NCI-H1694 treated with DMSO at 0.1 percent for 48 hours (cell line): ENCODE data around the gene PEAK3.
A peak's percentile ranks its signal among the peaks of the same experiment; 100 is the strongest.
"Not testable (repeated sequence)": the region's sequence is repeated elsewhere in the genome, so short reads cannot be mapped to it uniquely, and the experiment has no call there.

Experiments
- DNase-seq: peaks from one replicate; lab custom pipeline; 2025; lab: John Stamatoyannopoulos, UW

Gene PEAK3

DNA sequence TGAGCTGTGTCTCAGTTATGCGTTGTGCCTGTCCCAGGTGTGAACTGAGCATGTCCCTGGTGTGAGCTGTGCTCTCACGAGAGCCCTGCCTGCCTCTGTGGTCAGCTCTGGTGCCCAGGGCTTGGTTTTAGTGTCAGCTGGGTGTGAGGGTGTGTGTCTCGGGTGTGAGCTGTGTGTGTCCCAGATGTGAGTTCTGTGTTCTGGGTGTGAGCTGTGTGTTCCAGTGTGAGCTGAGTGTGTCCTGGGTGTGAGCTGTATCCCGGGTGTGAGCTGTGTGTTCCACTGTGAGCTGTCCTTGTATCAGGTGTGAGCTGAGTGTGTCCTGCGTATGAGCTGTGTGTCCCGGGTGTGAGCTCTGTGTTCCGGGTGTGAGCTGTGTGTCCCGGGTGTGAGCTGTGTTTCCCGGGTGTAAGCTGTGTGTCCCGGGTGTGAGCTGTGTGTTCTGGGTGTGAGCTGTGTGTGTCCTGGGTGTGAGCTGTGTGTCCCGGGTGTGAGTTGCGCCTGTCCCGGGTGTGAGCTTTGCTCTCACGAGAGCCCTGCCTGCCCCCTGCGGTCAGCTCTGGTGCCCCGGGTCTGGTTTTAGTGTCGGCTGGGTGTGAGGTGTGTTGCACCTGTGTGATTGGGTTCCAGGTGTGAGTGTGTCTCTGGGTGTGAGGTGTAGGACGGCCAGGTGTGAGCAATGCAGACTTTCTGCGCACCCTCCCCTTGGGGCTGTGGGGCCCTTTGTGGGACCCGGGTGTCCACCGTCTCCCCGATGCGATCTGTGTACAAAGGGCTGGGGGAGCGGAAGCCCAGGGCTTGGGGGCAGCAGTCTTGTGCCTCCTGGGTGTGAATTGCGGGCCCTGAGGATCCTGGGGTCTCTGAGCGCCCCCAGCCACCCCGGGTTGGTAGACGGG lies 7.1 kb upstream of the PEAK3 start:
- no peak for DNase-seq

- DNase-seq: peak; percentile 81
Measured at GRCh38 chr19:2288338-2288817, 6.4 kb upstream of the PEAK3 start.

- no peak for DNase-seq
Measured at GRCh38 chr19:2287585-2288337, 5.8 kb upstream of the PEAK3 start.

DNA sequence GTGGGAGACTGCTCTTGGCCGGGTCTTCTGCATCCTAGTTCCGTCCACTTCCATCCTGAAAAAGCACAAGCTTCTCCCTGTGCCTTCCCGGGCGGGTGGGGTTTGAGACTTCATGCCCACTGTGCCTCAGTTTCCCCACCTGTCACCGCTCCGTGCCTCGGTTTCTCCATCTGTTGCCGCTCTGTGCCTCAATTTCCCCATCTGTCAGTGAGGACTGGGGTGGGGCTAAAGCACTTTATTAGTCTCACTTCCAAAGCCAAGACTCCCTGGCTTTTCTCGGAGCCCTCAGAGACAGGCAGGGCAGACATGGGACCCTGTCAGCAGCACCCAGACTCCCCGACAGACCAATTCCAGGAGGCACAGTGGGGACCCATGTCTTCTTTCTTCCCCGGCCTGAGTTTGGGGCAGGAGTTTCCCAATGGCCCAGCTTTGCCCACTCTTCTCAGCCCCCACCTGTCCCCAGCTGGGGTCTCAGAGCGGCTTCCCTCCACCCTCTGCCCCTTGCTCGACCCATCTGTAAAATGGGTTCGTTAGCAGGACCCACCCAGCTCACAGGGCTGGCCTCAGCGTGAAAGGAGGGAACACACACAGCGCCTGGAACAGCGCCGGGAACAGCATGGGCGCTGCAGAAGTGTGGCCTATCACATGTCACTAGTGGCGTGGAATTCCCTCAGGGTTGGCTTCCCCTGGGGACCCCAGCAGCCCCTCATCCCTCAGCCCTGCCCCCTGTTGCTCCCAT lies 4.6 kb upstream of the PEAK3 start:
- no peak for DNase-seq

DNA sequence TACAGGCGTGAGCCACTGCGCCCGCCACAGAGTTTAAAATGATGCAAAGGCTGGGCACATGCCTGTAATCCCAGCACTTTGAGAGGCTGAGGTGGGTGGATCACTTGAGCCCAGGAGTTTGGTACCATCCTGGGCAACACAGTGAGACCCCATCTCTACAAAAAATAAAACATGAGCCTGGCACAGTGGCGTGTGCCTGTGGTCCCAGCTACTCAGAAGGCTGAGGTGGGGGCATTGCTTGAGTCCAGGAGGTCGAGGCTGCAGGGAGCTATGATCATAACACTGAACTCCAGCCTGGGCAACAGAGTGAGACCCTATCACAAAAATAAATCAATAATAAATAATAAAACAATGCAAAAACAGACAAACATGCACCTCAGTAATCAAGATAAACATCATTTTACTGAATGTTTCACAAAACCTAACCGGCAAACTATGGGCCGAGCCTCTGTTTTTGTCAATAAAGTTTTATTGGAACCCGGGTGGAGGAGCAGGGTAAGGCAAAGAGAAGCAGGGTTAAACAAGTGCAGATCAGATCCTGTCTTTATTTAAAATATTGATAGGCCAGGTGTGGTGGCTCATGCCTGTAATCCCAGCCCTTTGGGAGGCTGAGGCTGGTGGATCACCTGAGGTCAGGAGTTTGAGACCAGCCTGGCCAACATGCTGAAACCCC lies 2.0 kb upstream of the PEAK3 start:
- no peak for DNase-seq

- DNase-seq: no peak
Measured at GRCh38 chr19:2282862-2283237, 875 bp upstream of the PEAK3 start.

GRCh38 chr19:2281265-2282061 lies 512 bp downstream of the PEAK3 start:
- DNase-seq: not testable (repeated sequence)

- DNase-seq: no peak
Measured at GRCh38 chr19:2280633-2281264, 1.2 kb downstream of the PEAK3 start.

DNA sequence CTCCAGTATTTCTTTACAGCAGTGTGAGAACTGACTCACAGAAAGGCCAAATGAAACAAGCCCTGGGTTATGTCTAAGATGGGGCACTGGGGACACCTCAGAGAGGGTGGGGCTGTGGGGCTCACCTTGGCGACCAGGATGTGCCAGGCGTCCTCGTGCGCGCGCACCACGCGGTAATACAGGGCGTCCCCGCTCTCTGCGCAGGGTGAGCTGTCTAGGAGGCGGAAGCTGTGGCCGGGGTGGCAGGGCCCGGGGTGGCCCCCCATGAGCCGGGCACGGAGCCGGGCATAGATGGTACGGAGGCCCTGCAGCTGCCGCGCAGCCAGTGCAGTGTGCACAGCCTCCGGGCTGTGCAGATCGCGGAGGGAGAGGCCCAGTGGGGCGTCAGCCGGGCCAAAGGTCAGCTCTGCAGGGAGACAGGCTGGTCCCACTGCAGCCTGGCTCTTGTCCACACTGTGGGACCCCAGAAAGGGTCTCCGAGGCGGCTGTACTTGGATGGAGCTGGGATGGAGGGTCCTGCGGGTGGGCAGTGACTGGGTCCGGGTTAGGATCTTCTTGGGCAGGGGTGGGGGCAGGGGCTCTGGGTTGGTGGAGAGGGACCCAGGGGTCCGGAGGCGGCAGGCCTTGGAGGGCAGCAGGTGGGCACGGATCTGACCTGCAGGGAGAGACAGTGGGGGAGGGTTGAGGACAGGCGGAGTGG lies 3.4 kb downstream of the PEAK3 start:
- DNase-seq: no peak

- DNase-seq: no peak
Measured at GRCh38 chr19:2277138-2277537, 4.8 kb downstream of the PEAK3 start.

- no peak for DNase-seq
Measured at GRCh38 chr19:2276429-2276986, 5.5 kb downstream of the PEAK3 start.

DNA sequence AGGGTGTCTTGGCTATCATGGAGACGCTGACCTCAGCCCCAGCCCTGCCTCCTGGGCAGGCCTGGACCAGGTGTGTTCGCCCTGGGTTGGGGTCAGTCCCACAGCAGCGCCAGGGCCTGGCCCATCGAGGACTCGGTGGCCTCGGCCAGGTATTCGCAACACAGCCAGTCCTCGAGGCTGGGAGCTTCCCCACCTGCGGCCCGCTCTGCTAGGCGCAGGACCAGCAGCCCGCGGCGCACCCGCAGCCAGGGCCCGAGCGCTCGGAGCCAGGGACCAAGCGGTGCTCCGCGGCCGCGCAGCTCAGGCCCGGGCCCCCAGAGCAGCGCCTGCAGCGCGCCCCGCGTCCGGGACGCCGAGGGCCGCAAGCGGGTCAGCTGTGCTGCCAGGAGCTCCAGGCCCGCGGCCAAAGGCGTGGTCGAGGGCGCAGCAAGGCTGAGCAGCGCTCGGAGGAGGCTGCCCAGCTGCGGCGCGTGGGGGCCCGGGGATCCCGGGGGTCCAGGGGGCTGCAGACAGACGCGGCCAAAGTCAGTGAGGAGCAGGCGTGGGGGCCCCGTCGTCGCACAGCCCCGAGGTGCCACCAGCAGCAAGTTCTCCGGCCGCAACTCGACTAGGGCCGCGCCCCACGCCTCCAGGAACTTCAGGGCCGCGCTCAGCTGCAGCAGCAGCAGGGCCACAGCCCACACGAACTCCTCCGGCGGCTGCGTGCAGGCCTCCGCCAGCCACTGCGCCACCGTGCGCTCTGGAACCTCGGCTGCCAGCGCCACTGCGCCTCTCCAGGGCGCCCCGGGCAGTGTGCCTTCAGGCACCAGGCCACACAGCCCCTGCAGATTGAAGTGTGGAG lies 6.2 kb downstream of the PEAK3 start:
- no peak for DNase-seq

GRCh38 chr19:2274931-2275535 lies 6.9 kb downstream of the PEAK3 start:
- peak; percentile 53 for DNase-seq

- no peak for DNase-seq
Measured at GRCh38 chr19:2274185-2274711, 7.7 kb downstream of the PEAK3 start.

- DNase-seq: peak; percentile 15
Measured at GRCh38 chr19:2273356-2274184, 8.4 kb downstream of the PEAK3 start.

GRCh38 chr19:2271234-2272103 lies 10.5 kb downstream of the PEAK3 start:
- DNase-seq: no peak
